PC-3 (cell line): ENCODE results near the gene ZSCAN2.

Source experiments
- CTCF ChIP-seq: fragments of 300-600 bp; sonication (generic); conservative IDR thresholded peaks from 2 replicates; pipeline ENCODE4 v1.5.1; 2017; ENCODE audit warnings: antibody characterized with exemption, low read depth, mild to moderate bottlenecking, low read length
- EZH2phosphoT487 ChIP-seq: fragments of 300-600 bp; sonication (generic); IDR thresholded peaks from 2 replicates; pipeline ENCODE4 v1.6.1; 2018; ENCODE audit warnings: mild to moderate bottlenecking, antibody characterized with exemption, low read length, borderline replicate concordance

- TF ChIP-seq CTCF, result no peak
- no peak for TF ChIP-seq EZH2phosphoT487
Measured at GRCh38 chr15:84633311-84634227, 32.8 kb downstream of the ZSCAN2 start.
